ENCODE data around the gene CRADD.
"Not testable (repeated sequence)": the region's sequence is repeated elsewhere in the genome, so short reads cannot be mapped to it uniquely, and the experiment has no call there.

The CRADD gene

DNA sequence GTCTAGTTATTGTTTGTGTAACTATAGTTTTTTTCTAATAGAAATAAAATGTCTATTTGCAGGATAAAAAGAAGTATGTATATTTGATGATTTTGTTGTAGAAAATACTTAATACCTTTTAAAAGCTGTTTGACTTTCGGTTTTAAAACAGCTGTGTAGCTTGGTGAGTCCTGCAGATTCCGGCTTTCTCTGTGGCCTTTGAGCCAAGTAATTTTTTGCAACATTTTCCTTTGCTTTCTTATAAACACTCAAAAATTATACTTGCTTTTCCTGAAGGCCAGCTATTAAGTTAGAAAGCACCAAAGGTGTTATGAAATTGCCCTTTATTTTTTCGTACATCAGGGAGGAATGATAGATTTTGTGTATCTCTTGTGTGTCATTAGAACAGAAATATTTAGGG is 63.6 kb downstream of the CRADD start:
- peak; percentile 73 for DNase-seq

DNA sequence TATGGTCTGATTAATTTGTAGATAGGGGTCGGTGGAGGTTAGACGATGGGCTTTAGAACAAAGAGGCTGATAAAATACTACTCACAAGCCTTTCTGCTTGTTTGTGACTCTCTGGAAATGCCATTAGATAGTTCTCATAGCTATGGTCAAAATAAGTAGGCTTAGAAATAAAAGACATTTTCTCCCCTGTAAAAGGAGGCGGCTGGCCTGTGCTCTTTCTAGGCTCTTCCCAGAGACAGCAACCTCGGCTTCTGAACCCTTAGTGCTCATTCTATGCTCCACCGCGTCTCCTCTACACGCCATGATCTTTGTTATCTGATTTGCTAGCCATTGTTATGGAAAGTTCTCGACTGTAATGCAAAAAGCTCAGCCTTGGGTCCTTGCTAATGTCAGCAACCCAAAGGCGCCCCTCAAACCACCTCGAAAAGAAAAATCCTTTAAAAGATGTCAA is 64.5 kb downstream of the CRADD start:
- no peak for DNase-seq

DNA sequence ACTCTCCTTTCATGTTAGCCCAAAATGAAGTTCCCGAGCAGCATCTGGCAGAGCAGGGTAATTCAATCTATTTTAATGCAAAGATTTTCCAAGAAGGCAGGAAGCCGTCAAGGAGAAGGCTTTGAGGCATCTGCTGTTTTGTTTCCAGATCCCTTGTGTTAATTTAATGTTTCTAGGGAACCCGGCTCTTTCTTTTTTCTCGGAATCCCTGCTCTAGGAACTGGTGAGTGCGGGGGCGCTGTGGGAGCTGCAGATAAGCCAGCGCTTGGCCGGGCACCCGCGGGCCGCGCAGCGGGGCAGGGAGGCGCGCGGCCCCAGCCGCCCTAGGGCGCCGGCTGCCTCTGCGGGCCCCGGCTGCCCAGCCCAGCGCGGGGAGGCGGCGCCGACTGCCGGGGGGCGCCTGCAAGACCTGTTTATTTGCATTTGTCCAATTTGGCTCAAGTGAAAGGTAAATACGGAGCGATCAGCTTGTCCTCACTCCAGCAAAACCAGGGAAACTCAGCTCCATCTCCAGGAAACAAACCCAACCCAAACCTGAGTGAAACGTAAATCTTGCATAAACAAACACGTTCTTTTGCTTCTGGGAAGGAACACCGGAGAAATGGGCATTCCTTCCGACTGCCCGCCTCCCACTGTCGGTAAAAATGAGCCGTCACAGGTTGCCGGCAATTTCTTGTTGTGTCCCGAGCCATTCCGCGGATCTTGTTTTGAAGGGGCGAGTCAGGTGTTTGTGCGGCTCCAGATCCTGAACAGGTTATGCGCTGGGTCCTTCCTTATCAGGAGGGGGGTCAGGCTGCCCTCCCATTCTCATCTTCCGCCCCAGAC is 65.1 kb downstream of the CRADD start:
- DNase-seq = peak; percentile 97

DNA sequence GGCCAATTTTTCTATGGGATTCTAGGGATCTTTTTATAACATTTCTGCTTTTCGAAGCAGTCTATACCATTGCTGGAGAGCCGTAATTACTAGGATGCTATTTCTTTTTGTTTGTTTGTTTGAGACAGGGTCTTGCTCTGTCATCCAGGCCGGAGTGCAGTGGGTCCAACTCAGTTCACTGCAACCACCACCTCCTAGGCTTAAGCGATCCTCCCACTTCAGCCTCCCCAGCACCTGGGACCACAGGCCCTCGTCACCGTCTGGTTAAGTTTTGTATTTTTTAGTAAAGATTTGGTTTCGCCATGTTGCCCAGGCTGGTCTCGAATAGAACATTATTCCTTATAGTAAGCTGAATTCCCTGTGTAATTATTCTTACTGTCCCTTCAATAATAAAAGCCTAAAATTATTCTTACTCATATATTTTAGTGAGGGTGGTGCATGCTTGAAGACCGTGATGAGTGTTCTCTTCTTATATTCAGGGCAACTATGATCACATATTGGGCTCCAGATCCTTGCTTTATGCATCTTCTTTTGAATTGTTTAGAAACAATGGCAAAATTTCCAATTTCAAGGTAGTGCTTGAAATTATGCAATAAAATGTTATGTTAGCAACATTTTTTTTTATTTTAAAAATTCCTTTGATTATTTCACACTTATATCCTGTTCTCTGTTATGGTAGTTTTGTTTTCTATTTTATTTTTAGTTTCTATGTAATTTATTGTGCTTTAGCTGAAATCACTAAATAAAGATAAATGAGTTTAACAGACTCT is 66.2 kb downstream of the CRADD start:
- DNase-seq = no peak

DNA sequence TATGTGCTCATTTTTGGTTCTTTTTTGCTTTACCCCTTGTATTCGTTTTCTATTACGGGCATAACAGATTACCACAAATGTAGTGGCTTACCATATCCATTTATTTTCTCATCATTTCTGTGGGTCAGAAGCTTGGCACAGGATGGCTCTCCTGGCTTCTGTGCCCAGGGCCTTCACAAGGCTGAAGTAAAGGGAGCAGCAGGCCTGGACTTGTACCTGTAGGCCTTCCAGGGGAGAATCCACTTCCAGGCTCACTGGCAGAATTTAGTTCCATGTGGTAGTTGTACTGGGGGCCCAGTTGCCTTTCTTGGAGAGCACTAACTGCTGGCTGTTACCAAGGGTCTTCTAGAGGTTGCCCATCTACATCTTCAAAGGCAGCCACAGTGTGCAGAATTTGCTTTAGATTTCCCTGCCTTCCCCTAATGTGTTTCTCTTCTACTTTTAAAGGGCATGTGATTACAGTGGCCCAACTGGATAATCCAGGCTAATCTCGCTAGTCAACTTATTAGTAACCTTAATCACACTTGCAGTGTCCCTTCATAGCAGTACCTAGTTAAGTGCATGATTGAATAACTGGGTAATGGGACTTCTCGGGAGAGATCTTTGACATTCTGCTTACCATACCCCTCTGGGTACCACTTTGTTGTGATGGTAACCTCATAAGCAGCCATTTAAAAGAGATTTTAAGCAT is 67.0 kb downstream of the CRADD start:
- no peak for DNase-seq

DNA sequence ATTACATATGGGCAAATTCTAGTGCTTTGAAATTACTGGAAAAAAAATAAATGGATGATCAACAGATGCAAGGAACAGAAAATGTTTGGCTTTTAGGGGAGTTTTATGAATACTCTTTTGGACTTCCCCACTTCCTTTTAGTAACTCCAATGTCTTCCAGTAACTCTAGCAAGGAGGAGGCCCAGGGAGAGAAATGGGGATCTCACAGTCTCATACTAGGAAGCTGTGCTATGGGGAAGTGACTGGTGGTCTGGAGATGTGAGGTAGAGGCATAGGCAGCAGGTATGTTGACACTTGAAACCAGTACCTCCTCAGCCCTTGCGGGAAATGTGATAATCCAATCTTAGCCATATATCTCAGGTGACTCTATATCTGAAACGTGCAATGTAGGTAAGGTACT is 68.1 kb downstream of the CRADD start:
- DNase-seq = peak; percentile 39

DNA sequence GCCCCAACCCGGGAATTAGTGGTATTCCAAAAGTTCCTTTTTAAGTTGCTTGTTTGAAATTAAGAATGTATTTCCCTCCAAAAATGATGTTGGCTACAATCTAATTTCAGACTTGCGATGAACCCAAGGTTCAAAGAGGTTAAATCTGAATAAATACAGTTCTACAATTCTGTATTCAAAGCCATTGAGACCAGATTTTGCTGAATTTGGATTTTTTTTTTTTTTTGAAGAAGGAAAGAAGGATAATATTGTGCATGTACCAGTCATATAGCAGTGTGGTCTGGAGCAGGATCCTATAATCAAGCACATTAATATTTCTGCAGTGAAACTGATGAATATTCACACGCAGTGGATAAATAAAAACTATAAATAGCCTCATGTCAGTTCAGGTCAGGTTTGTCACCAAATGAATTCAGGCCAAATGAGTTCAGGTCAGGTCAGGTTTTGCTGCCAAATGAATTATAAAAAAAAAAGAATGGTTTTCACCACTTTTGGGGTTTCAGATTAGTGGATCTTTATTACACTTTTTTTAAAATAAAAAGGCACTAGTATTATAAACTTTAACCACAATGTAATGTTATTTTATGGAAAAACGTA is 69.5 kb downstream of the CRADD start:
- DNase-seq = no peak

DNA sequence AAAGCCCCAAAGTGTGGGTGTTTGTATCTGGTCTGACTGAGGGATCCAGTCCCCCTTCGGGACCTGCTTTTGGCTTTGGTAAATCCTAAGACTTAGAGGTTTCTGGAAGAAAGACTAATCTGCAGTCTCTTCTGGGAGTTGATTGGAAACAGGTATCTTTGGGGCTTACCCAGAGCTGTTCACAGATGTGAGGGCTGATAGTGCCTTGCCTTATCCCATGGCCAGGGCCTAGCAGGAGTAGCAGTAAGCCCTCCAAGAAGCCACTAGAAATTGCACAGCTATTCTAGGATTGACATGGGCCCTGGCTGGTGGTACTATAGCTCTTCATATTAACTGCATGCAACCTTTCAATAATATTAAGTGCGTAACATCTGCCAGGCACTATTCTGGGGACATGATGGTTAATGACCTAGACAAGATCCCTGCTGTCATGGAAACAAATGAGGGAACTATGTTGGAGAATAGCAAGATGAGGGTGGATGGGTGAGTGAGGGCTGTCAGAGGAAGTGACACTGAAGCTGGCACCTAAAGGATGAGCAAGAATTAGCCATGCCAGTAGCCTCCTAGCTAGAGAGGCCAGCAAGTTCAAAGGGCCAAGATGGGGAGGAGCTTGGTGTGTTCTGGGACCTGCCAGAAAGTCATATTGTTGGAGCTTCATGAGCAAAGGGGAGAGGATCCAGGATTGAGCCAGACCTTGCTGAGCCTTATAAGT is 71.7 kb downstream of the CRADD start:
- DNase-seq = no peak

DNA sequence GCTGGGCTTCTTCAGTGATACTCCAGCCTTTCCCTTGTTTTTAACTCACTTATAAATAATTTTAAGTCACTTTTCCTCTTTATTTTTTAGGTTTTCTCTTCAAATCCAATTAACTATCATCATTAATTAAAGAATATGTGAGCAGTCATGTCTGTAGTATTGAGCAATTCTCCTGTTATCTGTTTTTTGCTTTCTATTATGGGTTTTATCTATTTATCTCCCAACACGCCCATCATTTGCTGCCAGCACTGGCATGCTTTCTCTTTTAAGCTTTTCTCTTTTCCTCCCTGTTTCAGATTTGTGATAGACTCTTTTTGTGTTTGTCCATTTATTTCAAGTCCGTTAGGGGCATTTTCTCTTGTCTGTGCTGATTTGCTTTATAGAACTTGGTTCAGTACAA is 72.3 kb downstream of the CRADD start:
- peak; percentile 78 for DNase-seq

DNA sequence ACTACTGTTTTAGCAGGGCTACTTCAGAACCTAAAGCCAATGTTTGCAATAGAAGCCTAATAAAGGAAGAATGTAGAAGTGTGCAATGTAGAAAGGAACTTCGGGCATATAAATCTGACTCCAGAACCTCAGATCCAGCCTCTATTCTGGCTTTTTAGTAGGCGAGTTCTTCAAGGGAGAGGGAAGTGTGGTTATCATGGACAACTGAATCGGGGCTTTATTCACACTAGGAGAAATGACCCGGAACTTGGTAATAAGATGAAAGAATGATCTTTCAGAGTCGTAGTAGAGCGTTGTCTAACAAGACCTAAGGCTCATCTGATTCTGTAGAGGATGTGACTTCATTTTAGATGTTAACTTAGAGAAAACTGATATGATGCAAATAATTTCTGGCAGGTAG is 72.9 kb downstream of the CRADD start:
- DNase-seq = no peak

DNA sequence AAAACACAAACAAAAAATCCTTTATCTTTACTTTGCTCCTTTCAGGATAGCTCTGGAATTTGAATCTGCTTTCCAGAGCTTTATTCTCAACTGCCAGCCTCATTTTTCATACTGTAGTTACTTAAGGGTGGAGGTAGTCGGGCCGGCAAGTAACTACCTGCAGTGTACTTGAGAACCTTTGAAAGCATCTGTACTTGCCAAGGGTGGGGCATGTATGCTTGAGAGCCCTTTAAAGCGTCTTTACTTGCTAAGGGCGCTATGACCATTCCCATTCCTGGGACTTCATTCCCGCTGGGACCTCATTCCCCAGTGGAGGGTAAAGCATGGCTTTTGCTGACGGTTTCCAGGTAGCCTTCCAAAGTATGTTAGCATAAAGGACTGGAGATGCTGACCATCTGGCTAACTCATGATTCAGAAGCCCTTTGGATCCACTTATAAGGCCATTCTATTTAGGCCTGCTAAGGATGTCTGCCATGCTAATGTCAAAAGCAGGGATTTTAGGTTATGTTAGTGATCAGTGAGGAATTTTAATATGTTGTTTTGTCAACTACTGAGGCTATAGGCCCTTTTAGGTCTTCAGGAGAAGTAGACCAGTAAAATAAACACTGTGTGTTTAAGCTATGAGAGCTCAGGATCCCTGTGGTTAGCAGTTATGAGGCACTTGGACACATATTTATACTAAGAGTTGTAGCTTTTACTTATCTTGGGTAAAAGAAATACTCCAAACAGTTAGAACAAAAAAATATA is 74.9 kb downstream of the CRADD start:
- DNase-seq = no peak

DNA sequence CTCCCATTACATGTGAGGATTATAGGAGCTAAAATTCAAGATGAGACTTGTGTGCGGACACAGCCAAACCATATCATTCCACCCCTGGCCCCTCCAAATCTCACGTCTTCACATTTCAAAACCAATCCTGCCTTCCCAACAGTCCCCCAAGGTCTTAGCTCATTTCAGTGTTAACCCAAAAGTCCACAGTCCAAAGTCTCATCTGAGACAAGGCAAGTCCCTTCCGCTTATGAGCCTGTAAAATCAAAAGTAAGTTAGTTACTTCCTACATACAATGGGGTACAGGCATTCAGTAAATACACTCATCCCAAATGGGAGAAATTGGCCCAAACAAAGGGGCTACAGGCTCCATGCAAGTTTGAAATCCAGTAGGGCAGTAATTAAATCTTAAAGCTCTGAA is 76.1 kb downstream of the CRADD start:
- DNase-seq = no peak

DNA sequence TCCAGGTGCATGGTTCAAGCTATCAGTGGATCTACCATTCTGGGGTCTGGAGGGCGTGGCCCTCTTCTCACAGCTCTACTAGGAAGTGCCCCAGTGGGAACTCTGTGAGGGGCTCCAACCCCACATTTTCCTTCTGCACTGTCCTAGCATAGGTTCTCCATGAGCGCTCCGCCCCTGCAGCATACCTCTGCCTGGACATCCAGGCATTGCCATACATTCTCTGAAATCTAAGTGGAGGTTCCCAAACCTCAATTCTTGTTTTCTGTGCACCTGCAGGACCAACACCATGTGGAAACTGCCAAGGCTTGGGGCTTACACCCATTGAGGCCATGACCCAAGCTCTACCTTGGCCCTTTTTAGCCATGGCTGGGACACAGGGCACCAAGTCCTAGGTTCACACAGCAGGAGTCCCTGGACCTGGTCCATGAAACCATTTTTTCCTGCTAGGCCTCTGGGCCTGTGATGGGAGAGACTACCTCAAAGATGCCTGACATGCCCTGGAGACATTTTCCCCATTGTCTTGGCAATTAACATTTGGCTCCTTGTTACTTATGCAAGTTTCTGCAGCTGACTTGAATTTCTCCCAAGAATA is 76.8 kb downstream of the CRADD start:
- no peak for DNase-seq

DNA sequence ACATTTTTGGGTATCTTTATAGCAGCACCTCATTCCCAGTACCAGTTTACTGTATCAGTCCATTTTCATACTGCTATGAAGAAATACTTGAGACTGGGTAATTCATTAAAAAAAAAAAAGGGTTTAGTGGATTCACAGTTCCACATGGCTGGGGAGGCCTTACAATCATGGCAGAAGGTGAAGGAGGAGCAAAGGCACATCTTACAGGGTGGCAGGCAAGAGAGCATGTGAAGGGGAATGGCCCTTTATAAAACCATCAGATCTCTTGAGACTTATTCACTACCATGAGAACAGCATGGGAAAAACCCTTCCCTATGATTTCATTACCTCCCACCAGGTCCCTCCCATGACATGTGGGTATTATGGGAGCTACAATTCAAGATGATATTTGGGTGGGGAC is 77.7 kb downstream of the CRADD start:
- DNase-seq = not testable (repeated sequence)

DNA sequence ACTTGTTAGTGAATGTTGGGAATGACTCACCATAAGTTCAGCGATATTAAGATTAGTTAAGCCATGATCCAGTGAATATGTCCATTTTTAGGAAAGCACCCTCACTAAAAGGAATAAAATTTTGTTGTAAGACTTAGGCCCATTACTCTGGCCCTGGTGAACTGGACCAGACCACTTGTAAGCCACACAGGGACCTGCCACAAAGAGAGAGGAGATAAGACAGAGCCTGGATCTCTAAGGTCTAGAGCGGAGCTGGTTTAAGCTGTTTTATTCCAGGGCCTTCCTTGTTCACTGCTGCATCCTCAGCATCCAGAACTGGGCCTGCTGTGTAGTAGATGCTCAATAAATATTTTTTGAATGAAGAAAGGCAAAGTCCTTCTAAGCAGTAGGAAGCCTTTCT is 79.1 kb downstream of the CRADD start:
- peak; percentile 75 for DNase-seq

DNA sequence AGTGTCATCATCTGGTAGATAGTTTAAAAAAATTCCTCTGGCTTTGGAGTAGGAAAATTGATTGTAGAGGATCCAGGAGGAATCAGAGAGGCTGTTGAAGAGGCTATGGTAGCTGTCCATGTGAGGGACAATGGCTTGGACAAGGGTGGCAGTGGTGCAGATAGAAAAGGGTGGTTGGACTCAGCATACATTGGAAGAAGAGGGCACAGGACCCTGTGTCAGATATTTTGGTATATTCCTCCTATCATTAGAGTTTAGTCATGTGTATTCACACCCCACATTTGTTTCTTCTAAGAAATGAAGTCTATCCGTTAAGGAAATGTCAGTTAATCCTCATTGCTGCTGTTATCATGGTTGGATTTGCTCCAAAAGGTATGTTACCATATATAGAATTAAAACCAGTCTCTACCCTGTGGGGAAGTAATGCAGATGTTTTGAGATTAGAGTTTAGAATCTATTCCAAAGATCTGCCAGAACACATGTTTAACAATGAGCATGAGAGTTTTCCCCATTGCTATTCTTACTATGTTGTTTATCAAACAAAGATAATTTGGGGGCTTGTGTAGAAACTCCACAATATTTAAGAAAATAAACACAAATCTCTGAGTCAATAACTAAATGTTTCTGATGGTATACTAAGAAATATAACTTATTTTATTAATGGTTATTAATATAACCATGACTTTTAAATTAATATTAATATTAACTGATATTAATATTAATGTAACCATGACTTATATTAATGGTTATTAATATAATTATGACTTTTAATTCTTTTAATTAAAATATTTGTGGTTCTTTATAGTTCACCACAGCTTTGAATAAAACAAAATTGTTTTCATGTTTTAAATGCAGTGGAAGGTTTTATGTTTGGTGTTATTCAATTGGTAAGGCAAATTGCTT is 80.9 kb downstream of the CRADD start:
- DNase-seq = peak; percentile 95

DNA sequence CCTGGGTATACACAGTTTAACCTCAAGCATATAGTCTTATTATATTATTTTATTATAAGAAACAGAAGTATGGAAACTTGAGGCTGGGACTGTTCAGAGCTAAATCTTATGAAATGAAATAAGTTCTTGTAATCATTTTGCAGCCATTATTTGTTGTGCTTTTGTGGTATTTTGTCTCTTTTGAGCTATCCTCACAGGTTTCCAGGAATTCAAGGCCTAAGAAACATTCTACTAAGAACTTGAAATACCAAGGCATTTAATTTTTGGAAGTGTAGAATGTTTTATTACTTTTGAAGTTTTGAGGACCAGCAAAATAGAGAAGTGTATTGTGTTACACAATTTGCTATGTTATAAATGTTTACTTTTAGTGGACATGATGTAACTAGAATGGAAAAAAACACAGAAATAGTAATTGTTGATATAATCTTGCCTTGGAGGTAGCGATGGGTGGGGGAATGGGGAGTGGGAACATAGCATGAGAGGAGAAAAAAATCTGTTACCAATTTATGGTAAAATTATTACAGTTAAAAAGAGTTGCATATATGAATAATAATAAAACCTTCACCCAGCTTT is 81.7 kb downstream of the CRADD start:
- DNase-seq = peak; percentile 84

DNA sequence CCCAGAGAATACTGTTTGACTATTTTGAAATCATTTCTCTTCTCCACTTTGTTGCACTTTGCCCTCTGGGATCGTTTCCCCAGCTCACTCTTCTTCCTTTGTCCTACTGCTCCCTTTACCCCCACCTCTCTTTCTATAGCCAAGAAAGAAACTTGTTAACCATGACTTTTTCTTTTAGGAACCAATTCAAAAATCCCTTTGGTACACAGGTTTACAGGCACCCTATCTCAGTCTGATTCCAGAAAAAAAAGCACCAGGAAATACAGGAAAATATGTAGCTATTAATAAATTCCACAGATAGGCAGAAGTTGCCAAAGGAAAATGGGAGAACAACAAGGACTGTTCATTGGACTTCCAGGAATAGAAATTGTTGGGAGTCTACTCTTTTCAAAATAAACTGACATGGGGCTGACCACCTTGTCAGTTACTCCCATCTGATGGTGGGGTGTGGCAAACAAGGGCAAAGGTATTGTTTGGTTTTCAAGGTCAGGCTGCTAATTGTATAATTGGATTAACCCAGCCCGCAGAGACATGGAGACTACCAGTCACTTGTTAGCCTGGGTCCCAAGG is 82.4 kb downstream of the CRADD start:
- peak; percentile 68 for DNase-seq

DNA sequence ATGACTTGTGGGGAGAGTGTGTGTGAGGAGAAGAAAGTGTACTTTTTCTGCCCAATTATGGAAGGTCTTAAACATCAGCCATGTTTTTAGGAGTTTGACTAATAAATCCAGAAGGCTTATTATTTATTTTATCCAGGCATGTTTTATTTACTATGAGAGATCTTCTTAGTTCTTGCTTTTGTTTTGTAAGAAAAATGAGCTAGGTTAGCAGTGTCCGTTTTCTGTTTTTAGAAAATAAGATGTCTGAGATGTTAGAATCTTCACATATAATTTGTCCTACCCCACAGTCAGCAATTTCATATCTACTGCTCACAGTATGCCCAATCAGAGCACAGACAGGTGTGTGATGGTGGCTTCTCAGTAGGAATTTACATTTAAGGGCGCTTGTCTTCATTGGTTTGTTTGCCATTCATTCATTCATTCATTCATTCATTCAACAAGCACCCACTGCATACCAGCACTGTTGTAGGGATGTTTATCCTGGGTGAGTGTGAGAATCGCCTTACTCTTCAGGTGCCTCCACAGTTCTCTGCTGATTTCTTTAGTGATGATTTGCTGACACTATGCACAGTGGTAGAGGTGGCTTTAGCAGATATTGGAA is 83.2 kb downstream of the CRADD start:
- no peak for DNase-seq
